ENCODE measurements around the gene MRPS2.

The MRPS2 gene

DNA sequence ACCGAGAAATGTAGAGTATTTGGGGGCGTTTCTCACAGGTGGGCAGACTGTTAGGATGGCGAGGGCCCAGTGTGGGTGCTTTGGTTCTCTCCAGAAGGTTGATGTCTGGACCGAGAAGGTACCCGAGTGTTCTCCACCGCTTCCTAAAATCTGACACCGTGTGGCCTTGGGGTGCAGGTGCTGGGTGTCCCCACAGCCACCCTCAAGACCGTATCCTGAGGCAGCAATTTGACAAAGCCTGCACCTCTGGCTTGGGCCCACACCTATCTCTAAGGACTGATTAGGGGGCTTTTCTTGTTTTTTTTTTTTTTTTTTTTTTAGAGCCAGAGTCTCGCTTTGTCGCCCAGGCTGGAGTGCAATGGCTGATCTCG, 19.6 kb upstream of the MRPS2 start:
- no peak for DNase-seq

DNA sequence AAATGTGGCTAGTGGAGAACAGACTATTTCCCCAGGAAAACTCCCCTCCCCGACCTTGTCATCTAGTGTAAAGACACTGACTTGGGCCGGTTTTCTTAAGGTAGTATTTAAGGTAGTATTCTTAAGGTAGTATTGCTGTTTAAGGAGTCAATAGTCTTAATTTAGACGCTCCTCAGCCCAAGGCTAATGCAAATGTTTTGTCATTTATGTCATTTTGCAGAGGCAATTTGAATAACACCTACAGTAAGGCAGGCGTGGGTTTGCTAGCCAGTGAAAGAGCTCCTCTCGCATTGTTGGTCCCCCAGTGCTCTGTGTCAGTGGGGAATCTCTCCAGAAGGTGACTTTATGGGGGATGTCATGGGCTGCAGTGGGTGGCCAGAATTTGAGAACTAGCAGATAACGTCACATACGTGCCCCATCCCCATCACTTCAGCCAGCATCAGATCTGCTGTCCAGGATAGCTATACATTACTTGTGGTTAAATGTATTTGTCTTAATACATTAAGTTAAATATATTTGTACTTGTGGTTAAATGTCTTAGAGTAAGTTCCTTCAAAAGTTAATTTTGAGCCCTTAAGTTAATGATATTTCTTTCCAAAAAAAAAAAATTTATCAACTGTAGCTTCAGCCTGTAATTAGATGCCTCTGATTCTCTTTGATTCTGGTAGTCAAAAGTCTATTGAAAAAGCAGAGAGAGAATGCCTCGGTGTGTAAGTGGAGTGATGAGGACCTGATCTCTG, 18.3 kb upstream of the MRPS2 start:
- no peak for DNase-seq

DNA sequence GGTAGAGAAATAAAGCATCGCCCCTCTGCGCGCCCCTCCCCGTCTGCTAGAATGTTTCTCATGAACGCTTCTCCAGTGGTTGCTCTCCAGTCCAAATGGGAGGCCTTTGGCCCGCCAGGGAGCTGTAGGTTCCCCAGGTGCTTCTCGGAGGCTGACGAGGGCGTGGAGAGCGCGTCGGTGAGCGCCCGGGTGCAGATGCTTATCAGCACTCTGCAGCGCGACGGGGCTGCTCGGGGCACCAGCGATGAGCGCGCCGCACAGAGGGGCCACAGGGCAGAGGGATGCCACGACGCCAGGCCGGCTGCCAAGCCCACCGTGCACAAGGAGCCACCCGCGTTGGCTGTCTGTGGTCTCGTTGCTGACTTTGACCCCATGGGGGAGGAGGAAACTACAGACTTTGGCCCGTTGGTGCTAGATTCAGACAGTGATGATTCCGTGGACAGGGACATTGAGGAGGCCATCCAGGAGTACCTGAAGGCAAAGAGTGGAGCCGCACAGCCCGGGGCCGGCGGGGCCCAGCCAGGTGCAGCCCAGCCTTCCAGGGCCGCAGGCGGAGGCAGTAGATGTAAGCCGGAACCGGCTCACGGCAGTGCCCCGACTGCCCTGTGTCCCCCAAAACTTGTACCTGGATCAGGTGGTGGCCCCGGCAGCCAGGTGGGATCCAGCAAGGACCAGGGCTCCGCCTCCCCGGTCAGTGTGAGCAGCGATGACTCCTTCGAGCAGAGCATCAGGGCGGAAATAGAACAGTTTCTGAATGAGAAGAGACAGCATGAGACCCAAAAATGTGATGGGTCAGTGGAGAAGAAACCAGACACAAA, 15.8 kb upstream of the MRPS2 start:
- DNase-seq, result no peak

DNA sequence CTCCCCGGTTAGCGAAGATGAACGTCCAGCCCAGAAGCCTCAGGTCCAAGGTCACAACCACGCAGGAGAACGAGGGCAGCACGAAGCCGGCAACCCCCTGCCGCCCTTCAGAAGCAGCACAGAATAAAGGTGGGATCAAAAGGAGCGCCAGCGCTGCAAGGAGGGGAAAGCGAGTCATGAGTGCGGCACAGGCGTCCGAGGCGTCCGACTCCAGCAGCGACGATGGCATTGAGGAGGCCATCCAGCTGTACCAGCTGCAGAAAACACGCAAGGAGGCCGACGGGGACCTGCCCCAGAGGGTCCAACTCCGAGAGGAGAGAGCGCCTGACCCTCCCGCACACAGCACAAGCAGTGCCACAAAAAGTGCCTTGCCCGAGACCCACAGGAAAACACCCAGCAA, 15.1 kb upstream of the MRPS2 start:
- DNase-seq, result no peak

DNA sequence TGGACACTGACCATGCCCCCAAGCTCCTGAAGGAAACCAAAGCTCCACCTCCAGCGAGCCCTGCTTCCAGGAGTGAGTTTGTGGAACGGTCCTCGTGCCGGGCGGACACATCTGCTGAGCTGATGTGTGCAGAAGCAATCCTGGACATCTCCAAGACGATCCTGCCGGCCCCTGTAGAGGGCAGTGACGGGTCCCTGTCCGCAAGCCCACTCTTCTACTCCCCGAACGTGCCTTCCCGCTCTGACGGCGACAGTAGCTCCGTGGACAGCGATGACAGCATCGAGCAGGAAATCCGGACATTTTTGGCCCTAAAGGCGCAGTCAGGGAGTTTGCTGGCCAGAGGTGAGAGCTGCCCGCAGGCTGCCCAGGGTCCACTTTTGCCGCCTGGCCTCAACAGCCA, 14.7 kb upstream of the MRPS2 start:
- DNase-seq, result no peak

DNA sequence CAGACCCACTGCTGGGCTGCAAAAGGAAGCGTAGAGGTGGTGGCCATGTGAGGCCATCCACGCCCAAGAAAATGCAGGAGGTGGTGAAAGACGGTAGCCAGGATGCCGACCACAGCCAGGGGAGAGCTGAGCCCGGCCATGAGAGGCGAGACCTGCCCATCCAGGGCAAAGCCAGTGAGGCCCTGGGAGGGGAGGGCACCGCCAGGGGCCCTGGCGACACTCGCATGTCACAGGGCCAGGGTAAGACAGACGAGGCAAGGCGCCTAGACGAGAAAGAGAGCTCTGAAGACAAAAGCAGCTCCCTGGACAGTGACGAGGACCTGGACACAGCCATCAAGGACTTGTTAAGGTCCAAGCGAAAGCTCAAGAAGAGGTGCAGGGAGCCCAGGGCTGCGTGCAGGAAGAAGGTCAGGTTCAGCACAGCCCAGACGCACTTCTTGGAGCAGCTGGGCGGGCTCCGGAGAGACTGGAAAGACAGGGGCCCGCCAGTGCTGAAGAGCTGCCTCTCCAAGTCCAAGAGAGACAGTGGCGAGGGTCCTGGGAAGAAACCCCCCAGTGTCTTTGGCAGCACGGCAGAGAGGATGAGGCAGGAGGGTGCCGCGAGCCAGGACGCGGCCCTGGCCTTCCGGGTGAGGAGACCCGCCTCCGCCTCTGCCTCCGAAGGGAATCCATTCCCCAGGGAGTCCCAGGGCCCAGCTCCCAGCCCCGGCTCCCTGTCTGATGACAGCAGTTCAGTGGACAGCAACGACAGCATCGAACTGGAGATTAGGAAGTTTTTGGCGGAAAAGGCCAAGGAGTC, 14.0 kb upstream of the MRPS2 start:
- DNase-seq, result no peak

DNA sequence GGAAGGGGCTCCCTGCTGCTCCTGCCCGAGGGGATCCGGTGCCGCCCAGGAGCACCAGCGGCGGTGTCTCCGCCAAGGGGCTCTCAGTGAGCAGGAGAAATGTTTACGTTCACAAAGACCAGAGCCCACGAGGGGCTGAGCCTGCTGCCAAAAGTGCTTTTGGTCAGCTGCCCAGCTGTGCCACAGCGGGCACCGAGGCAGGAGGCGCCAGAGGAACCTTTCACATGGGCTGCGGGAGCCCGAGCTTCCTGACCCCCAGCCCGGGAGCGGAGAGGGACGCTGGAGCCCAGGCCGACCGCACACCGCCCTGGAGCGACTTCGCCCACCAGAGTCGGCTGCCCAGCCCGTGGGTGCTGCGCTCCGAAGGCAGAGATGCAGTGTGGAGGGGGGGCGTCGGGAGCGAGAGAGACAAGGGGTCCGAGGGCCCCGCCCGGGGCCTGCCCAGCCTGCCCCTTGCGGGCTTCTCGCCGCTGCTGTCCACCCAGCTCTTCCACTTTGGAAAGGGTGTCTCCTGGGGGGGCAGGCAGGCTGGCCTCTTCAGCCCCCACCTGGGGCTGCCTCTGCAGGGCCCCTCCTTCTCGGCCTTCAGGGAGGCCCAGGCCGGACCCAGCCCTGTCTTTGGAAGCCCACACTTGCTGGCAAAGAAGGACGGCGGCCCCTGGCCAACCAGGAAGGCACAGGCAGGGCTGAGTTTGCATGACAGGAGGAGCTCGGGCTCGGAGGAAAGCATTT, 13.0 kb upstream of the MRPS2 start:
- no peak for DNase-seq

DNA sequence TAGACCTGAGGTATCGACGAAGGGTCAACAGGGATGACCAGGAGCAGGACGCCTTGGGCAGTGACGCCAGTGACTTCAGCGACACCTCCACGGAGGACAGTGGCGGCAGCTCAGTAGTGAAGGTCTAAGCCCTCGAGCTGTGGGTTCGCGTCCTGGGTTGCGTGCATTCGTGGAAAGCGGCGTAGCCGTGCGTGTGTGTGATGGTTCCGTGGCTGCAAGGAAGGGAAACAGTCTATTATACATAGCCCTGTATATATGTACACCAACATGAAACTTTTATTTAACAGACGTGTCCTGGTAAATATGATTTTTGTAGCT, 12.5 kb upstream of the MRPS2 start:
- no peak for DNase-seq

DNA sequence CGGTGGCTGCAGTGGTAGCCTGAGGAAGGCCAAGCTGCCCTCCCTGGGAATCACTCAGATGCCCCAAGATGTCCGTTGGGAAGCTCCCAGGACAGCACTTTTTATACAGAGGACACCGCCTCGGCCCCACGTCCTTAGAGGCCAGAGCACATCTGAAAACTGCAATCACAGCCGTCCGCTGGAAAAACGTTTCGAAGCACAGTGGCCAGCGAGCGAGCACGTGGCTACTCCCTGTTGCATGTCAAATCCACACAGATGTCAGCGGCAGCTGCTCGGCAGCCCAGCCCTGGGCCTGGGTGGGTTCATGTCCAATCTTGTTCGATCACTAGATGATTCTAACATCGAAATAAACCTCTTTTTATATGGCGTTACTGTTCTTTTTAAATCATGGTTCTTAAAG, 12.0 kb upstream of the MRPS2 start:
- no peak for DNase-seq

DNA sequence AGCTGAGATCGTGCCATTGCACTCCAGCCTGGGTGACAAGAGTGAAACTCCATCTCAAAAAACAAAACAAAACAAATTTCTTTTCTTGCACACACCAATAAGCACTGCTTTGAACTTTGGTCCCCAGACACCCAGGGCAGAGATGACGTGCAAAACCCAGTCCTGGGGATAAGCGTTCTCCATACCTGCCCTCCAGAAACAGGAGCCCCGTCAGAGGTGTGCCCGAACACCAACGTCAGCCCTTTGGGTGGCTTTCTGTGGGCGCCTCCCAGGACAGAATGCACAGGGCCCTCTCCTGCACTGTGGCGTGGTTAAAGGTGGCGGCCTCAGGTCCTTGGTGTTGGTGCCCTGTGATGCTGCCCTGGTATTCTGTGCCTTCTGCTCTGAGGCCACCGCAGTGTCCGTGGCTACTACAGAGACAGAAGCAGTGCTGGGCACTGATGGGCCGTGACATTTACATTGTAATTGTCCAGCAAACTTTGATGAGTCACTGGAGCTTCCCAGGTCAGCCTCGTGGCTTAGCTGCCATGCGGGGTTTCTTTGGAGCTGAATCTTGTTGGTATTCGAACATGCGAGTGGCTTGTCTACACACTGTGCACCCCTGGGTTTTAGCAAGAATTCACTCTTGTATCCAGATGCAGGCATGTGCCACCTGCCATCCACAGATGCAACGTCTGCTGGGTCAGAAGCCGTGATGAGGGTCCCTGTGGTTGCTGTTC, 11.1 kb upstream of the MRPS2 start:
- no peak for DNase-seq

DNA sequence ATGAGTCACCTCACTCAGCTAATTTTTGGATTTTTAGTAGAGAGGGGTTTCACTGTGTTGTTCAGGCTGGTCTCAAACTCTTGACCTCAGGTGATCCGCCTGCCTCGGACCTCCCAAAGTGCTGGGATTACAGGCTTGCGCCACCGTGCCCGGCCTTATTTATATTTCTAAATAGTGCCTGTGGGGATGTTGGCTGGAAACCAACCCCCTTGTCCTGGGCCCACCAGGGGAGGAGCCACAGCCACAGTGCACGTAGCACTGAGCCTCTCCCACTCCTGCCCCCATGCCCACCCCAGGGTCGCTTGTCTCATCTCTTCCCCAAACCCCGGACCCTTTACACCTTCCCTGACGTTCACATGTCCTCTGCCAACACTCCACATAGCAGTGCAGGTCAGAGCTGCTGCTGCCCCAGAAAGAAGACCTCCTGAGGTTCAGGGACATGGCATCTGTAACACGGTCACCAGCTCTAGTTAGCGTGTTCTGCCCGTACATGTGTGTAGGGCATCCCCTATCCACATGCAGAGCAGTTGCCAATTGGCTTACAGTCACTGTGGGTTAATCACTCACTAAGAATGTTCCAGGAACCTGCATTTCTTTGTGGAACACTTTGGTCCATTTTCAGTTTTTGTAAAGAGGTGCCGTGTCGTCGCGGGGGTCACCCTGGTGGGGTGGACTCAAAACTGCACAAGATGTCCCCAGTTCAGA, 10.2 kb upstream of the MRPS2 start:
- DNase-seq, result no peak

DNA sequence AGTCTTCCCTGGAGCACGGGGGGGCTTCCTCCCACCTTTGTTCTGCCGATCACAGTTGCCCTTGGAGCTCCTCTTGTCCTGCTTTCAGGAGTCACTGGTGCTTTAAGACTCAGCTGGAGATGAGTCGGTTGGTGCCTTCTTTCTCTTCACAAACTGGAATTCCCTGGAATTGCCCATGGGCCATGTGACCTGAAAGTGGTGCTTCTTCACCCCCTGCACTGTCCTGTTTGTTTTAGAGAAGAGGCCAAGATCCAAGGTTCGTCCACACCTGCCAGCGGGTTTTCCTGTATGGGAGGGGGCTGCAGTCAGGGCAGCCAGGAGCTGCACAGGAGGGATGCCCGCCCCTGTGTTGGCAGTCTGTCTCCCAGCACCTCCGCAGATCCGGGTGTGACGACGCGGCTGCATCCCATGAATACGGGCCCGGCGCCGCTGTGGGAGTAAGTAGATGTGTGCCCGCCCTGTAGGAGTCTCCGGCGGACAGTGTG, 9.5 kb upstream of the MRPS2 start:
- DNase-seq, result no peak

DNA sequence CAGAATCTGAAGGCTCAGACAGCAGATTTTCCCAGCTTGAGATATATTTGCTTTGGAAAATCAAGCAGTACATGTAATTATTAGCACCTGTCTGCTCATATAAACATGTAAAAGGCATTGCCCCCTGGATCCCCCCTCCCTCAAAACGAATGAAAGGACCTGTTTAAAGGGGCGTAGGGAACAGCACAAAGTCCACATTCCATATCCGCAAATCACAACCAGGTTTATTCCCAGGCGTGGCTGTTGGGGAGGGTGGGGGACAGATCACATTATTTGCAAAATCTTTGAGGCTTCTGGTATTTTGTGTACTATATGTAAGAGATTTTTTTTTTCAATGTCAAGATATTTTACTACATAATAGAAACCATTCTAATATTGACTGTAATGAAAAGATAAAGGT, 8.7 kb upstream of the MRPS2 start:
- no peak for DNase-seq

DNA sequence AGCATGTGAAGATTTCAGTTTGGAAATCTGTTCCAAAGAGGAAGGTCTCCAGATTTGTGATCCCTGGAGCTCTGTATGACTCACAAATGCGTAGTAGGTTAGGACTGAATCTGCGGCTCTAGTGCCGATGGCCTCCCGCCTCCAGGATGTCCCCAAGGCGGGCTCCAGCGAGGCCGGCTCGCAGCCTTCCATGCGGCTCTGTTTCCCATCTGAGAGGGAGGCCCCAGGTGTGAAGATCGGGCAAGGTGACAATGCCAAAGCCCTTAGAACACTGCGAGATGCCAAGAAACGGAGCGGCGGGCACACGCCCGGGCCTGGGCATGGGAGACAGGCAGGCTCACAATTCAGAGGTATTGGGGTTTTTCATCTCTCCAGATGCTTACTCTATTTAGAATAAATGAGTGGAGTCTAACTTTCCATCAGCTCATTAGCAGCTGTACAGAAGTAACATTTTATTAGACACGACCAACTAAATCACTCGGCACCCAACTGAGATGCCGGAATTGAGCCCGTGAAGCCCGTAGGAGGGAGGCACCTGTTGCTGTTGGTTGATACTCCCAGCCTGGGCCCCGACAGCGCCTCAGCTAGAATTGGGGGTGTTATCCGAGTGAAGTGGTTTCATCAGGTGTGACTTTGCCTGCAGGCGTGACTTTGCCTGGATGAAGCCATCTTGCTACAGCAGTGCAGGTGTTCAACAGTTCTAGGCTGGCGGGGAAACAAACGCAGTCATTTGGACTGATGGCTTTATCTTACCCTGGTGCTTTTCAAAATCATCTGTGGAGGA, 7.4 kb upstream of the MRPS2 start:
- no peak for DNase-seq

DNA sequence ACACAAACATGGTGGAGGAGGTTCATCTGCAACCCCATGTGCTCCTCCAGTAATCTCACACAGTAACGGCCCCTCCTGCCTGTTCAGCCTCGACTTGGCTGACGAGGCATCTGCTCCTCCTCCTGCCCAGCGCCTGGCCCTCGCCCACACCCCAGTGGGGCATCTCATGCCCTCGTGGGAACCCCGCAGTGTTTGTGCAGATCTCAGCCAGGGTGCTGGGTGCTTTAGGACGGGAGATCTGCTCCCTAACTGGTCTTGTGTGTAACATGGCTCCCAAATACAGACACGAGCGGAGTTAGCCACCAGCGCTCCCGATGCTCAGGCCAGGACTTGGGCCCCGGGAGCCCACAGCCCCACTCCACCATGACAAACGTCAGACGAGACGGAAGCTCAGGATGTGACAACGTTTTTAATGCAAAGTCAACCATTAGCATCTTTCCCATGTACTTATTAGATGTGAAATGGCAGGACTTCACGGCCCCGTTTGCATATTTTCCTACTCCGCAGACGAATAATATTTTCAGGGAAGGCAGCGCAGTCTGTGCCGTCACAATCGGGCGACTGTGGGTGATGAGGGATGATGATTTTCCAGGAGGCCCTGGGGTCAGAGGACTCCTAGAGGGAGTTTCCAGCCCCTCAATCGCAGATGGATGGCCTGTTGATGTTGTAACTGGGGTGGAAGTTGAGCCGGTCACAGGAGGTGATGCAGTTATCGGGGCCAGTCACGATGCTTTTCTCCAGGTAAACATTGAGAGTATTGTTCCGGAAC, 5.5 kb upstream of the MRPS2 start:
- no peak for DNase-seq

DNA sequence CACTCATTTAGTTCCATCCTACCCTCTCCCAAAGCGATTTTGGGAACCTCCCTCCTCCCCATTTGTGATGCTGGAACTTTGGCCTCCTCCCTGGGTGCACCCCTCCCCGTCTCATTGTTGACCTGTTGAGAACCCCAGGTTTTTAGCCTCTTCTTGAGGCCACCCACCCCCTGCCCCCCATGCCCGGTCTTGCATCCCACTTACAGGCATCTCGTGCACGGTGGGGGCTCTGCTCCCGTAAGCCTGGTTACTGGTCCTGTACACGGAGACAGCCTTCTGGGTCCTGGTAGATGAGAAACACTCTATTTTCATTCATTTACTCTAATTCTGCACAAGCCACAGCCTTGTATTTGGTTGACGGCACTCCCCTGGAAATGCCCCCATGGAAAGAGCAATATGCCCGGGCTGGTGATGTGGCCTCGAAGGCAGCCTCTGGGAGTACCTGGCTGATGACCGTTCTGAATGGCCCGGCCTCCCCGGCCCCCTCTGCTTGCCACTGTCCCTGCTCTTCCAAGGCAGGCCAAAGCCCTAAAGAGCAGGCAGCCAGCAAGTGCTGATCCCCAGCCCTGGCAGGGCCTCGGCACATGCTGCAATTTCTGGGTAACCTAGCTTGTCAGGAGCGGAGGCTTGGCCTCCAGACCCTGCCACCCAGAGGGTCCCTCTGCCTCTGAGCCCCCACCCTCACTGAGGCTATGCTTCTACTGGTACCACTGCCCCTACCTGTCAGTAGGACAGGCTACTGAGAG, 1.9 kb upstream of the MRPS2 start:
- DNase-seq, result no peak

DNA sequence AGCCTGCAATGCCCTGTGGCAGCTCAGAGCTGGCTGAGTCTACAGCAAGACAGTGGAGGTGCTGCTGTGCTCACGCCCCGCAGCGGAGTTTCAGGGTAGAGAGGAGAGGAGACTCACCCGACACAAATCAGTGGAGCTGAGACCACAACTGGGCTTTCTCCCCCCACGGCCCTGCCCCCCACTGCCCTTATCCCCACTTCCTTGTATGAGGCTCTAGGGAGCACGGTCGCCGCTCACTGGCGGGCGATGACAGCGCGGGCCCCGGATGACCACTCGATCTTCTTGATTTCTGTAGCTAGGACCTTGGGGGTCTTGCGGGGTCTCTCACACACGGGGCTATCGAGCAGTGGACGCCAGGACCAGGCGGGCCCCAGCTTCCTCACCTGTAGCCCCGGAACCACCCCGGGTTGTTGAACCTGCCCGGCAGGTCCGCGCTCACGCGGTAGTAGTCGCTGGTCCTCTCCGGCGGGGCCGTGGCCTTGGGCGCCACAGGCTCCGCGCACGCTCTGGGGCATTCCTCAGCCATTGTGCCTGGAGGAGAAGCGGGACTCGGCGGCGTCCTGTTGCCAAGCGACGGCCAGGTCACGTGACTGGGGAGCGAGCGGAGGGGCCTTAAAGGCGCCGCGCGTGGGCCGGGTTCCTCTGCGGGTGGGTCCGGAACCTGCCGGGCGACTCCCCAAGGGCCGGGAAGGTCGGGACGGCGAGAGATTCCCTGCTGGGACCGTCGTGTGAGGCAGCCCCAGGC, 984 bp upstream of the MRPS2 start:
- peak; percentile 89 for DNase-seq

DNA sequence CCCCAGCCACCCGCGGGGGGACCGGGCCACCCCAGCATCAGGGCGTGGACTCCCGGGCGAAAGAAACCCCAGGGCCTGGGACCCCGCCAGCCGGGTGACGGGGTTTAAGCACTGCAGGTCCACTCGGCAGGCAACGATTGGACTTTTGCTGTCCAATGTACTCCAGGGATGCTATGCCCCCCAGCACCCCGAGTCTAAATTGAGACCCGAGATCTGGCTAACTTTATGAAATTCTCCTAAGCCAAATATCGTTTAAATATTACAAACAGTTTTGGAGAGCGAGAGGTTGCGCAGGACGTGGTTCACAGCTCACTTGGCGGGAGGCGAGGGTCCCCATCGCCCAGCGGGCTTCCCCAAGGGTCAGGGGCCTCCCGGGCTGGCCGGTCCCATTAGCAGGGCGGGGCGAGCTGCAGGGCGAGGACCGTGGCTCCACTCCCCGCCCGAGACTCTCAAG, 384 bp upstream of the MRPS2 start:
- DNase-seq, result no peak

Data from NCI-H2171 (cell line).